ENCODE measurements around the gene FBXO24.

DNA sequence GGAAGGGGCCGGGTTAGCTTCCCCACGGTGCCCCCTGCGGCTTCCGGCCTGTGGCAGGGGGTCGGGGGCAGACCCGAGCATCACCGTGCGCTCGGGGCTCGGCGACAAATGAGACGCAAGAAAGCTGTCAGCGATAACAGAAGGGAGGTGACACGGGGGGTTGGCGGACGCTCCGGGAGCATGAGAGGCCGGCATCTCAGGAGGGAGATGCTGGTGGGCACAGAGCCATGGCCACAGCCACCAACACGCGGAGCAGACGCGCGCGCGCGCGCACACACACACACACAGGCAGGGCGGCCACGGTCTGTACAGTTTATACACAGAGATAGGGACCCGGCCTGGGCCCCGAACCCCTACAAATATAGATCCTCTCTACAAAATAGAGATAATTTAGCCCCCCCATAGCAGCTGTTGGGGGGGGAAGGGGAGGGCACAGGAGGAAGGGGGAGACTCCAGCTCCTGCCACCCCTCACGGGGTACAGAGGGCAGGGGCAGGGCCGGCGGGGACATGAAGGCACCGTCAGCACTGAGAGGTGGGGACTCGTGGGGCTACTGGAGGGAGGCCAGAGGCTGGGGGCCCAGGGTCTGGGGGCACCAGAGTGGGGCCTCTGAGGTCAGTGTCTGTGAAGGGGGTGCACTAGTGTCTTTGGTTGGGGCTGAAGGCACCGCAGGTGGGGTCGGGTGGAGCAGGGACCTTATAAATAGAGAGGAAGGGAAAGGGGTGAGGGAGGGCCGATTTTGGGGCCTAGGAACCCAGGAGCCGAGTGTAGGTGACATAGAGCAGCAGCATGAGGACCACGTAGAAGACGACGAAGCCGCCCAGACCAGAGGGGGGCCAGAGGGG lies 11.5 kb upstream of the FBXO24 start:
- no peak for TF ChIP-seq POLR2A (IDR thresholded peaks at IDR 0.05; ENCODE audit: low read length)
- TF ChIP-seq GATA1 (IDR thresholded peaks at IDR 0.05; ENCODE audit: low read depth, low read length): no peak
